SK-N-SH (cell line): Measurements from ENCODE around the gene SLC66A1. TPM values are rescaled to one million over a fixed set of nuclear protein-coding genes. Genes with fewer than 3 reads are reported as not detected.

Experiments
- CTCF ChIA-PET: fragments of 300-600, 350-600 bp; formaldehyde crosslinking; extraction: SDS; loops from one replicate; lab custom pipeline; 2021; lab: Yijun Ruan, JAX
- POLR2A ChIA-PET: fragments of 350-600 bp; sonication (Branson Sonifier 250); formaldehyde crosslinking; extraction: SDS; loops from one replicate; lab custom pipeline; 2020; ENCODE audit warnings: antibody characterized with exemption, inconsistent platforms; lab: Yijun Ruan, JAX
- DNase-seq: peaks from one replicate; pipeline ENCODE4 v3.0.0; 2012
- H2AFZ ChIP-seq: fragments of 200-600 bp; sonication (generic); 2 replicates; pipeline ENCODE4 v1.8.1; 2016; ENCODE audit warnings: antibody characterized with exemption, mild to moderate bottlenecking, low read depth
- H3F3A ChIP-seq: fragments of 200-600 bp; sonication (generic); replicated peaks from 2 replicates; pipeline ENCODE3; 2016; ENCODE audit warnings: antibody characterized with exemption, mild to moderate bottlenecking; ENCODE audit not compliant: insufficient read depth
- H3K27ac ChIP-seq, 2 experiments: fragments of 200-500 bp in 1 of 2; fragments of 200-600 bp in 1 of 2; sonication (Bioruptor generic) in 1 of 2; sonication (generic), shearing (Covaris generic) in 1 of 2; 2 replicates each; pipeline versions ENCODE4 v1.5.1 to v1.6.1; 2014 to 2016; ENCODE audit warnings: low read depth in 2 of 2, inconsistent platforms in 1 of 2, low read length in 1 of 2, mild to moderate bottlenecking in 1 of 2, mixed read lengths in 1 of 2
- H3K27me3 ChIP-seq: fragments of 200-600 bp; sonication (generic), shearing (Covaris generic); 2 replicates; pipeline ENCODE4 v1.6.1; 2016; ENCODE audit warnings: mixed run types; ENCODE audit not compliant: insufficient read depth
- H3K36me3 ChIP-seq, 2 experiments: fragments of 200-500 bp in 1 of 2; fragments of 200-600 bp in 1 of 2; sonication (Bioruptor generic) in 1 of 2; sonication (generic) in 1 of 2; replicated peaks in 1 of 2; 2 replicates each; pipeline versions ENCODE3 to v1.5.1; 2014 to 2016; ENCODE audit warnings: low read length in 1 of 2, mild to moderate bottlenecking in 1 of 2; ENCODE audit not compliant: insufficient read depth in 2 of 2, control insufficient read depth in 1 of 2
- H3K4me1 ChIP-seq, 2 experiments: fragments of 200-500 bp in 1 of 2; fragments of 200-600 bp in 1 of 2; sonication (Bioruptor generic) in 1 of 2; sonication (generic), shearing (Covaris generic) in 1 of 2; 2 replicates each; pipeline versions ENCODE4 v1.5.1 to v1.6.1; 2014 to 2016; ENCODE audit warnings: low read depth in 1 of 2, low read length in 1 of 2, mixed run types in 1 of 2; ENCODE audit not compliant: insufficient read depth in 2 of 2, control insufficient read depth in 1 of 2
- H3K4me2 ChIP-seq: fragments of 200-600 bp; sonication (generic), shearing (Covaris generic); 2 replicates; pipeline ENCODE4 v1.6.1; 2017; ENCODE audit warnings: mixed run types
- H3K4me3 ChIP-seq, 2 experiments: fragments of 200-500 bp in 1 of 2; fragments of 200-600 bp in 1 of 2; sonication (Bioruptor generic) in 1 of 2; sonication (generic), shearing (Covaris generic) in 1 of 2; 2 replicates each; pipeline versions ENCODE4 v1.5.1 to v1.8.1; 2014 to 2016; ENCODE audit warnings: low read depth in 2 of 2, inconsistent platforms in 1 of 2, low read length in 1 of 2, mild to moderate bottlenecking in 1 of 2, mixed read lengths in 1 of 2, moderate library complexity in 1 of 2
- H3K79me2 ChIP-seq: fragments of 200-600 bp; sonication (generic); 2 replicates; pipeline ENCODE4 v1.8.1; 2017; ENCODE audit warnings: mild to moderate bottlenecking; ENCODE audit not compliant: insufficient read depth
- H3K9ac ChIP-seq: fragments of 200-600 bp; sonication (generic); 2 replicates; pipeline ENCODE4 v1.6.1; 2017; ENCODE audit warnings: mixed run types
- H3K9me2 ChIP-seq: fragments of 200-600 bp; sonication (generic); 2 replicates; pipeline ENCODE4 v1.6.1; 2017; ENCODE audit warnings: mixed run types
- H3K9me3 ChIP-seq: fragments of 200-600 bp; sonication (generic); 2 replicates; pipeline ENCODE4 v1.6.1; 2017; ENCODE audit warnings: mixed run types, mild to moderate bottlenecking, moderate library complexity
- H4K20me1 ChIP-seq: fragments of 200-600 bp; sonication (generic); 2 replicates; pipeline ENCODE4 v1.6.1; 2017; ENCODE audit warnings: mild to moderate bottlenecking, mixed run types; ENCODE audit not compliant: insufficient read depth
- ELF1 ChIP-seq: IDR thresholded peaks from 2 replicates; pipeline ENCODE4 v1.4.0; 2012
- FOSL2 ChIP-seq: IDR thresholded peaks from 2 replicates; pipeline ENCODE4 v1.4.0; 2012; ENCODE audit warnings: low read depth, mild to moderate bottlenecking, moderate library complexity, borderline replicate concordance
- GATA2 ChIP-seq: sonication (generic); formaldehyde crosslinking; IDR thresholded peaks from 2 replicates; pipeline ENCODE4 v1.5.0; 2020; ENCODE audit warnings: mild to moderate bottlenecking, missing genetic modification reagents
- IRF3 ChIP-seq: fragments of 150-350 bp; IDR thresholded peaks from 2 replicates; pipeline ENCODE4 v1.6.1; 2016; ENCODE audit warnings: mild to moderate bottlenecking, low read depth, low read length
- MAX ChIP-seq: IDR thresholded peaks from 2 replicates; pipeline ENCODE4 v1.4.0; 2012; ENCODE audit warnings: low read depth
- MEF2A ChIP-seq: IDR thresholded peaks from 2 replicates; pipeline ENCODE4 v1.4.0; 2012; ENCODE audit warnings: low read depth, borderline replicate concordance
- RCOR1 ChIP-seq: fragments of 150-350 bp; IDR thresholded peaks from 2 replicates; pipeline ENCODE4 v1.6.1; 2017; ENCODE audit warnings: antibody characterized with exemption, low read length
- REST ChIP-seq: IDR thresholded peaks from 2 replicates; pipeline ENCODE4 v1.6.1; 2012; ENCODE audit warnings: mild to moderate bottlenecking, low read depth, low read length, moderate library complexity
- TCF12 ChIP-seq: IDR thresholded peaks from 2 replicates; pipeline ENCODE4 v1.4.0; 2012
- TEAD4 ChIP-seq: IDR thresholded peaks from 2 replicates; pipeline ENCODE4 v1.4.0; 2012; ENCODE audit warnings: mild to moderate bottlenecking, borderline replicate concordance; ENCODE audit not compliant: insufficient read depth
- USF1 ChIP-seq: IDR thresholded peaks from 2 replicates; pipeline ENCODE4 v1.4.0; 2012; ENCODE audit warnings: low read depth, borderline replicate concordance
- USF2 ChIP-seq: fragments of 150-350 bp; IDR thresholded peaks from 2 replicates; pipeline ENCODE4 v1.6.1; 2017; ENCODE audit warnings: antibody characterized with exemption, low read length, low read depth, borderline replicate concordance
- YY1 ChIP-seq: IDR thresholded peaks from 2 replicates; pipeline ENCODE4 v1.4.0; 2012; ENCODE audit warnings: low read depth, mild to moderate bottlenecking
- WGBS: methylation state at CpG from one replicate; pipeline ENCODE4 v1.1.6; 2017; ENCODE audit warnings: low lambda C conversion rate; 5-methylcytosine and 5-hydroxymethylcytosine counted together
- polyA plus RNA-seq, 3 experiments: library from polyadenylated mRNA; depleted of rRNA; stranded (reverse); fragments of >200 nt; gene quantifications; 2 replicates each; pipeline ENCODE4 v1.2.3, GENCODE V29; 2012

Gene SLC66A1
- polyA plus RNA-seq, 1 of the 3 experiments (the other 2 are of a cell fraction): 16.9 TPM

- no peaks in the 10 kb centered on the region for H3K27me3 ChIP-seq
- H3K4me3 ChIP-seq: no peak overlapping the region
- H3K36me3 ChIP-seq: peaks cover 0 to 5% of the 10 kb centered on the region in 2 experiments
- H3K9me3 ChIP-seq: no peaks in the 10 kb centered on the region
- no peak overlapping the region for H2AFZ ChIP-seq
- no peak overlapping the region for H3K27ac ChIP-seq
- no peaks in the 10 kb centered on the region for H3K9me2 ChIP-seq
- H3F3A ChIP-seq: no peaks in the 10 kb centered on the region
- no peak overlapping the region for H3K4me2 ChIP-seq
- H3K79me2 ChIP-seq: peaks cover 56% of the 10 kb centered on the region
- peaks cover 0 to 48% of the 10 kb centered on the region in 2 experiments; a peak in 1 of 4 replicates for H3K4me1 ChIP-seq
- TF ChIP-seq MEF2A: no peak
- TF ChIP-seq MAX: no peak
- TF ChIP-seq YY1: no peak
- no peak for TF ChIP-seq IRF3
- TF ChIP-seq TEAD4: no peak
- no peak for TF ChIP-seq FOSL2
- TF ChIP-seq TCF12: no peak
- no peak for TF ChIP-seq REST
- TF ChIP-seq GATA2: no peak
- no peak for TF ChIP-seq USF2
- no peak for TF ChIP-seq USF1
- TF ChIP-seq ELF1: no peak
- TF ChIP-seq RCOR1: no peak
- DNase-seq: no peak
- ChIA-PET POLR2A (no interaction called here), CTCF (interaction anchor here (0.6 to 0.7 kb wide), 2 partner anchors 9 to 285 kb away, joined by 3 read pairs; no protein-coding TSS in a partner anchor)
- H3K9ac ChIP-seq: no peak overlapping the region
- WGBS: 90% methylated on average over 8 of the region's 10 CpGs
- peaks cover 79% of the 10 kb centered on the region for H4K20me1 ChIP-seq
These were observed 53.6 kb downstream of the SLC66A1 start for GRCh38 chr1:19365721-19366120.
